ENCODE measurements around the gene CCT7. TPM values are rescaled to one million over a fixed set of nuclear protein-coding genes. Genes with fewer than 3 reads are reported as not detected.

CCT7 gene
- polyA plus RNA-seq, 1 of the 3 experiments (the other 2 are of a cell fraction) = 369 TPM

GRCh38 chr2:73212448-73213176 is 21.5 kb upstream of the CCT7 start:
- POLR2A ChIA-PET = interaction anchor here (2.4 kb wide), 1 partner anchor 22 kb away, joined by 8 read pairs; the partner anchor contains the start of gene CCT7
- WGBS (ENCODE audit: low lambda C conversion rate) = 47% methylated on average over 20 of the region's 20 CpGs
- peaks cover 3 to 10% of the 10 kb centered on the region in 2 experiments; a peak in 2 of 4 replicates for H3K4me1 ChIP-seq (ENCODE audit: control insufficient read depth in 1 of 2, insufficient read depth in 2 of 2, low read depth in 1 of 2, low read length in 1 of 2)
- no peaks in the 10 kb centered on the region; the same call in 1 of the 2 replicates for H3K27me3 ChIP-seq (ENCODE audit: insufficient read depth)
- H3K9me2 ChIP-seq = no peaks in the 10 kb centered on the region
- no peaks in the 10 kb centered on the region for H4K20me1 ChIP-seq (ENCODE audit: insufficient read depth)
- CTCF ChIA-PET = interaction anchor here (0.6 to 8.6 kb wide), 42 partner anchors 9 to 443 kb away, joined by 3 to 74 read pairs (median 4); partner anchors contain the start of genes CCT7, NOTO, PRADC1 and SFXN5
- peak overlapping the region; percentile 59; the same call in 1 of the 2 replicates for H2AFZ ChIP-seq (ENCODE audit: low read depth)
- no peak overlapping the region for H3K9ac ChIP-seq
- peaks cover 33% of the 10 kb centered on the region for H3K79me2 ChIP-seq (ENCODE audit: insufficient read depth)
- TF ChIP-seq POLR2AphosphoS5 (IDR thresholded peaks at IDR 0.05; ENCODE audit: low read depth, low read length) (no peak), NRF1 (IDR thresholded peaks at IDR 0.05; ENCODE audit: low read depth, low read length) (no peak), RAD21 (IDR thresholded peaks at IDR 0.05; ENCODE audit: low read length) (peak; percentile 69), MEF2A (IDR thresholded peaks at IDR 0.05; ENCODE audit: borderline replicate concordance, low read depth) (no peak), SIN3A (IDR thresholded peaks at IDR 0.05; ENCODE audit: borderline replicate concordance, low read depth, low read length) (no peak), YY1 (IDR thresholded peaks at IDR 0.05; ENCODE audit: low read depth) (no peak), GABPA (IDR thresholded peaks at IDR 0.05; ENCODE audit: low read depth) (no peak), EZH2phosphoT487 (IDR thresholded peaks at IDR 0.05; ENCODE audit: borderline replicate concordance, low read depth) (no peak), TEAD4 (IDR thresholded peaks at IDR 0.05; ENCODE audit: borderline replicate concordance, insufficient read depth) (no peak), CHD2 (IDR thresholded peaks at IDR 0.05; ENCODE audit: low read length, partially characterized antibody) (peak; percentile 58), PBX3 (IDR thresholded peaks at IDR 0.05) (no peak), FOXM1 (IDR thresholded peaks at IDR 0.05; ENCODE audit: low read depth) (no peak), JUND (IDR thresholded peaks at IDR 0.05) (no peak), RCOR1 (IDR thresholded peaks at IDR 0.05; ENCODE audit: low read length) (no peak; the same call in 1 of the 2 replicates), RXRA (IDR thresholded peaks at IDR 0.05; ENCODE audit: borderline replicate concordance, low read depth) (no peak), MAX (IDR thresholded peaks at IDR 0.05; ENCODE audit: low read depth) (no peak), MXI1 (IDR thresholded peaks at IDR 0.05; ENCODE audit: low read depth, low read length) (0 out of 2 replicates have a peak, but pooled peaks have one; percentile 22), SMC3 (IDR thresholded peaks at IDR 0.05; ENCODE audit: low read depth, low read length) (peak; percentile 72), CTCF (IDR thresholded peaks at IDR 0.05) (peak; percentile 91), NFIC (IDR thresholded peaks at IDR 0.05; ENCODE audit: borderline replicate concordance) (no peak), FOXJ3 (CRISPR knock-in tag; IDR thresholded peaks at IDR 0.05) (no peak), IRF3 (IDR thresholded peaks at IDR 0.05; ENCODE audit: low read depth, low read length) (no peak), RFX5 (IDR thresholded peaks at IDR 0.05; ENCODE audit: low read length) (no peak)
- peaks cover 14% of the 10 kb centered on the region for H3F3A ChIP-seq (replicated peaks; ENCODE audit: insufficient read depth)
- no peaks in the 10 kb centered on the region for H3K36me3 ChIP-seq (replicated peaks in 1 of 2; ENCODE audit: control insufficient read depth in 1 of 2, insufficient read depth in 2 of 2, low read length in 1 of 2)
- peak; percentile 89 for DNase-seq
- H3K4me2 ChIP-seq = peak overlapping the region; percentile 43; the same call in 1 of the 2 replicates
- no peak overlapping the region; a peak in 1 of 4 replicates for H3K4me3 ChIP-seq (ENCODE audit: low read depth in 2 of 2, low read length in 1 of 2)
- no peaks in the 10 kb centered on the region for H3K9me3 ChIP-seq
- H3K27ac ChIP-seq (ENCODE audit: low read depth in 2 of 2, low read length in 1 of 2) = peak overlapping the region in 1 of 2 experiments; percentile 47; a peak in 1 of 4 replicates
